Small intestine (tissue), 7 donors: ENCODE measurements around the gene TMEM117. TPM values are rescaled to one million over a fixed set of nuclear protein-coding genes. Genes with fewer than 3 reads are reported as not detected.
"Not testable (repeated sequence)": the region's sequence is repeated elsewhere in the genome, so short reads cannot be mapped to it uniquely, and the experiment has no call there.

Experiments used
- DNase-seq, 2 donors: peaks; one replicate each; pipeline versions ENCODE4 v3.0.0 to v3.0.0-alpha.2; 2013
- FAIRE-seq: peaks from 2 replicates; lab custom pipeline; 2012; peaks lifted over from hg19 to GRCh38; lab: Jason Lieb, UNC
- H3K27ac ChIP-seq, 3 donors: one replicate each; pipeline ENCODE4 v1.5.1; 2013; ENCODE audit warnings: low read length in 2 of 3, mild to moderate bottlenecking in 2 of 3, control low read depth in 1 of 3, inconsistent platforms in 1 of 3, low read depth in 1 of 3, moderate library complexity in 1 of 3
- H3K27me3 ChIP-seq, 3 donors: one replicate each; pipeline ENCODE4 v1.6.1; 2013; ENCODE audit warnings: low read length in 3 of 3, inconsistent platforms in 1 of 3; ENCODE audit not compliant: control insufficient read depth in 3 of 3, insufficient read depth in 3 of 3
- H3K36me3 ChIP-seq, 3 donors: one replicate each; pipeline ENCODE4 v1.6.1; 2013; ENCODE audit warnings: low read length in 3 of 3, inconsistent platforms in 1 of 3, low read depth in 1 of 3, mild to moderate bottlenecking in 1 of 3, moderate library complexity in 1 of 3; ENCODE audit not compliant: control insufficient read depth in 3 of 3, insufficient read depth in 2 of 3
- H3K4me1 ChIP-seq, 3 donors: one replicate each; pipeline ENCODE4 v1.6.1; 2013; ENCODE audit warnings: low read length in 2 of 3, inconsistent platforms in 1 of 3, low read depth in 1 of 3, mild to moderate bottlenecking in 1 of 3, moderate library complexity in 1 of 3; ENCODE audit not compliant: control insufficient read depth in 3 of 3, insufficient read depth in 2 of 3
- H3K4me3 ChIP-seq, 3 donors: one replicate each; pipeline ENCODE4 v1.5.1; 2013; ENCODE audit warnings: low read length in 3 of 3, control low read depth in 1 of 3, inconsistent platforms in 1 of 3, low read depth in 1 of 3, mild to moderate bottlenecking in 1 of 3, moderate library complexity in 1 of 3
- H3K9me3 ChIP-seq, 2 donors: one replicate each; pipeline ENCODE4 v1.6.1; 2013; ENCODE audit warnings: low read depth in 1 of 2, low read length in 1 of 2; ENCODE audit not compliant: control insufficient read depth in 2 of 2, insufficient read depth in 1 of 2
- WGBS, 3 donors: extraction: QIAGEN DNeasy Blood & Tissue Kit; methylation state at CpG; one replicate each; pipeline ENCODE4 v1.1.7; 2013; 5-methylcytosine and 5-hydroxymethylcytosine counted together
- polyA plus RNA-seq, 4 donors: library from polyadenylated mRNA; stranded (reverse) in 3 of 4; unstranded in 1 of 4; fragments of 200-250 nt in 3 of 4; fragments of 120-200 nt in 1 of 4; gene quantifications; one replicate each; pipeline versions ENCODE4 v1.2.1 to v1.2.3, GENCODE V29; 2013
- donor health status: healthy with polysubstance abuse.
- donor health status: control.
- donor health status: control.
- donor health status: Bipolar disorder and iron deficiency.
- donor health status: healthy.

The TMEM117 gene
- polyA plus RNA-seq, 4 donors = 6.3 to 14.3 (median 13.8) TPM

GRCh38 chr12:43847425-43848225 lies 11.7 kb downstream of the TMEM117 start:
- H3K4me1 ChIP-seq, H3K27me3 ChIP-seq, H3K4me3 ChIP-seq, FAIRE-seq, H3K36me3 ChIP-seq: not testable (repeated sequence)
- DNase-seq = peak; percentile 11 to 74
- H3K27ac ChIP-seq = peak overlapping the region in 1 of 3 donors; percentile 65
- H3K9me3 ChIP-seq = peaks cover 0 to 19% of the 10 kb centered on the region in 2 donors
- WGBS, 3 donors = 21 to 60% (median 53%) methylated on average over 4 of the region's 4 CpGs

DNA sequence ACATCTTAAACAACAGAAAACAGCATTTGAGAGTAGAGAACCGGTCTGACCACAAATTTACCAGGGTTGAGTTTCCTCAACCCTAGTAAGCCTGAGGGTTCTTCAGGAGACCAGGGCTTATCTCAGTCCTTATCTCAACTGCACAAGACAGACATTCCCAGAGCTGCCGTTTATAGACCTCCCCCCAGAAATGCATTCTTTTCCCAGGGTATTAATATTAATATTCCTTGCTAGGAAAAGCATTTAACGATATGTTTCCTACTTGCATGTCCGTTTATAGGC lies 12.3 kb downstream of the TMEM117 start:
- WGBS, 3 donors = 52 to 68% (median 58%) methylated on average over 4 of the region's 4 CpGs
- Histone ChIP-seq H3K36me3 (peaks cover 1 to 8% (median 2%) of the 10 kb centered on the region in 3 donors), H3K27me3 (no peaks in the 10 kb centered on the region), H3K27ac (no peak overlapping the region), H3K4me3 (no peak overlapping the region), H3K9me3 (peaks cover 0 to 19% of the 10 kb centered on the region in 2 donors), H3K4me1 (peaks cover 0 to 10% (median 0%) of the 10 kb centered on the region in 3 donors)
- FAIRE-seq = no peak
- DNase-seq = peak in 1 of 2 donors; percentile 49

- Histone ChIP-seq H3K27ac (no peak overlapping the region), H3K4me1 (peaks cover 0 to 10% (median 0%) of the 10 kb centered on the region in 3 donors), H3K27me3 (no peaks in the 10 kb centered on the region), H3K36me3 (peaks cover 1 to 9% (median 2%) of the 10 kb centered on the region in 3 donors), H3K4me3 (no peak overlapping the region), H3K9me3 (peaks cover 0 to 19% of the 10 kb centered on the region in 2 donors)
- DNase-seq (no peak), FAIRE-seq (no peak)
- 81 to 99% (median 97%) methylated on average over 3 of the region's 3 CpGs for WGBS, 3 donors
These were observed 12.9 kb downstream of the TMEM117 start for GRCh38 chr12:43848786-43849185.

- FAIRE-seq = no peak
- H3K4me3 ChIP-seq = no peak overlapping the region
- H3K27me3 ChIP-seq = no peaks in the 10 kb centered on the region
- H3K36me3 ChIP-seq = peaks cover 0 to 4% (median 2%) of the 10 kb centered on the region in 3 donors
- WGBS, 3 donors = 97 to 100% (median 97%) methylated on average over 1 of the region's 1 CpG
- no peak for DNase-seq
- peaks cover 0 to 12% of the 10 kb centered on the region in 2 donors for H3K9me3 ChIP-seq
- no peaks in the 10 kb centered on the region for H3K4me1 ChIP-seq
- no peak overlapping the region for H3K27ac ChIP-seq
These were observed 16.9 kb downstream of the TMEM117 start for GRCh38 chr12:43852744-43853143.

GRCh38 chr12:43856972-43857371 lies 21.1 kb downstream of the TMEM117 start:
- Histone ChIP-seq H3K36me3 (peaks cover 0 to 2% (median 0%) of the 10 kb centered on the region in 3 donors), H3K27ac (peak overlapping the region in 1 of 3 donors; percentile 5), H3K27me3 (no peaks in the 10 kb centered on the region), H3K4me1 (peaks cover 0 to 10% (median 0%) of the 10 kb centered on the region in 3 donors), H3K9me3 (no peaks in the 10 kb centered on the region), H3K4me3 (no peak overlapping the region)
- DNase-seq (peak in 1 of 2 donors; percentile 58), FAIRE-seq (no peak)
- 56 to 85% (median 65%) methylated on average over 2 of the region's 2 CpGs for WGBS, 3 donors

DNA sequence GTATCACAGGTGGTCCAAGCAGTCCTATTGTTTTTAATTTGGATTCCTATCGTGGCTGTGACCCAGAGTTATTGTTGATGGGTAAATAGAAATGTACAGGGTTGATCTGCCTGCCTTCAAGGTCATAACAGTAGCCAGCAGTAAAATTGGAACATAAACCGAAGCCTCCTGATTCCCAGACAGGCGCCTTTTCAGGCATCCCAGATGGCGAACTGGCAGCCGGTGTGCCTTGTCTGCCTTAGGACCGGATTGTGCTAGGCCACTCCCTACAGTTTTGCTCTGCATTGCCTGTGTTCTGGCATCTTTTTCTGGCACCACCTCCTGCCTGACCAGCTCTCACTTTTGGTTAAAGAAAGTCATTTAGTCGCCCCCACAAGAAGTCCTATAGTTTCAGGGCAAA lies 22.2 kb downstream of the TMEM117 start:
- Histone ChIP-seq H3K27ac (no peak overlapping the region), H3K27me3 (no peaks in the 10 kb centered on the region), H3K36me3 (peaks cover 0 to 2% (median 0%) of the 10 kb centered on the region in 3 donors), H3K4me1 (peaks cover 0 to 10% (median 0%) of the 10 kb centered on the region in 3 donors), H3K9me3 (no peaks in the 10 kb centered on the region), H3K4me3 (no peak overlapping the region)
- WGBS, 3 donors = 90 to 93% (median 91%) methylated on average over 7 of the region's 7 CpGs
- DNase-seq (no peak), FAIRE-seq (no peak)

- Histone ChIP-seq H3K27me3 (no peaks in the 10 kb centered on the region), H3K4me3 (no peak overlapping the region), H3K36me3 (peaks cover 0 to under 1% (median 0%) of the 10 kb centered on the region in 3 donors), H3K4me1 (peaks cover 0 to 10% (median 0%) of the 10 kb centered on the region in 3 donors), H3K9me3 (no peaks in the 10 kb centered on the region), H3K27ac (no peak overlapping the region)
- FAIRE-seq (no peak), DNase-seq (no peak)
- WGBS, 3 donors = 93 to 98% (median 93%) methylated on average over 6 of the region's 6 CpGs
These were observed 23.1 kb downstream of the TMEM117 start for GRCh38 chr12:43858991-43859390.

DNA sequence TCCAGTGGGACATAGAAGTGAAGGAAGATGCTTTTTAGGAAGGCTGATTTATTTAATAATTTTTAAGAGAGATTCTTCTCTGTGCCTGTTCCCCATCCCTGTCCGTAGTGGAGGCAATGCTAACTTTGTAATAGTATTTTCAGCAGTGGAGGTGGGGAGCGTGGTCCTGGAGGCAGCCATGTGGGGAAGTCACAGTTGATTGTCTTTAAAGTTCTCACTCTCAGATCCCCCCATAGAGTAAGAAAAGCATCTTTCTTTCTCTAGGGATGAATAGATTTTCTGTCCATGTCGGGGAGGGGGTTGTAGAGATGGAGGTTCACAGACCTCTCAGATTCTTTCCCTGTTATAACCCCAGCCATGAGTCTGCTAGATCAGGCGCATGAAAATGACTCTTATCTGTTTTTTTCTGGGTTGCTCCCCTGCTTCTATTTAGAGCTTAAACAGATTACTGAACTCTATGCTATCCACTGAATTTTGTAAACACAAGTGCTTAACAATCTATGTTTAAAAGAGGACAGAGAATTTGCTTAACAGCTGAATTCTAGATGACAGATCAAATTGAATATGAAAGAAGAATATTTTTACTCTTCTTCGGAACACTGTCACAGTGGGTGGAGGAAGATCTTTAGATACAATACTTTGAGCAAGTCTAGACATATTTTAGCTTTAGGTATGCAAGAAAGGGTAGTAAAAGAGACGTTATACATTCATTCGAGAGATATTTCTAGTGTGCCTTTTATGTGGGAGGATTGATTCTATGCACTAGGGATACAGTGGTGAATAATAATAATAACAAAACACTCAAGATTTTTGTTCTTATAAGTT lies 25.3 kb downstream of the TMEM117 start:
- no peak for FAIRE-seq
- 74 to 92% (median 85%) methylated on average over 7 of the region's 7 CpGs for WGBS, 3 donors

More for the DNA sequence above, 25.3 kb downstream of the TMEM117 start:
- Histone ChIP-seq H3K36me3 (peaks cover 0 to 10% (median 0%) of the 10 kb centered on the region in 3 donors), H3K9me3 (no peaks in the 10 kb centered on the region), H3K27me3 (no peaks in the 10 kb centered on the region), H3K4me3 (no peak overlapping the region), H3K4me1 (peaks cover 0 to 10% (median 0%) of the 10 kb centered on the region in 3 donors), H3K27ac (no peak overlapping the region)
- DNase-seq = no peak
